Hepatocyte (in vitro differentiated cells): Measurements from ENCODE around the gene RNU4-1. TPM values are rescaled to one million over a fixed set of nuclear protein-coding genes. Genes with fewer than 3 reads are reported as not detected.
"Not testable (repeated sequence)": the region's sequence is repeated elsewhere in the genome, so short reads cannot be mapped to it uniquely, and the experiment has no call there.

ENCODE experiments used
- DNase-seq: peaks from one replicate; pipeline ENCODE4 v3.0.0-alpha.2; 2016; ENCODE audit warnings: low spot score
- H2AFZ ChIP-seq: fragments of 200-600 bp; sonication (generic); 2 replicates; pipeline ENCODE4 v1.6.0; 2016; ENCODE audit warnings: antibody characterized with exemption, mild to moderate bottlenecking
- H3K27ac ChIP-seq: fragments of 200-600 bp; sonication (generic); 2 replicates; pipeline ENCODE4 v1.5.1; 2016; ENCODE audit warnings: mild to moderate bottlenecking
- H3K27me3 ChIP-seq: fragments of 200-600 bp; sonication (generic); 2 replicates; pipeline ENCODE4 v1.6.1; 2016
- H3K36me3 ChIP-seq: fragments of 200-600 bp; sonication (generic); replicated peaks from 2 replicates; pipeline ENCODE4 v1.5.1; 2016; ENCODE audit warnings: low read depth; ENCODE audit not compliant: insufficient read depth
- H3K4me1 ChIP-seq: fragments of 200-600 bp; sonication (generic); 2 replicates; pipeline ENCODE4 v1.5.1; 2016; ENCODE audit warnings: mild to moderate bottlenecking, moderate library complexity; ENCODE audit not compliant: insufficient read depth
- H3K4me2 ChIP-seq: fragments of 200-600 bp; sonication (generic); 2 replicates; pipeline ENCODE4 v1.6.0; 2016
- H3K4me3 ChIP-seq: fragments of 200-600 bp; sonication (generic); 2 replicates; pipeline ENCODE4 v1.5.1; 2016; ENCODE audit warnings: mild to moderate bottlenecking
- H3K79me2 ChIP-seq: fragments of 200-600 bp; sonication (generic); 2 replicates; pipeline ENCODE4 v1.6.0; 2017; ENCODE audit warnings: mild to moderate bottlenecking
- H3K9me2 ChIP-seq: fragments of 200-600 bp; sonication (generic); replicated peaks from 2 replicates; pipeline ENCODE4 v1.6.0; 2017; ENCODE audit warnings: mild to moderate bottlenecking; ENCODE audit not compliant: insufficient read depth
- H3K9me3 ChIP-seq: fragments of 200-600 bp; sonication (generic); 2 replicates; pipeline ENCODE4 v1.5.1; 2016; ENCODE audit warnings: low read depth, mild to moderate bottlenecking
- H4K20me1 ChIP-seq: fragments of 200-600 bp; sonication (generic); 2 replicates; pipeline ENCODE4 v1.6.0; 2016; ENCODE audit warnings: mild to moderate bottlenecking; ENCODE audit not compliant: insufficient read depth, poor library complexity, severe bottlenecking
- CTCF ChIP-seq: fragments of 200-600 bp; sonication (generic); IDR thresholded peaks from 2 replicates; pipeline ENCODE4 v1.5.1; 2016; ENCODE audit warnings: antibody characterized with exemption, mild to moderate bottlenecking; ENCODE audit not compliant: poor library complexity
- EZH2 ChIP-seq: fragments of 200-600 bp; sonication (generic); IDR thresholded peaks from 2 replicates; pipeline ENCODE4 v1.6.1; 2016; ENCODE audit warnings: antibody characterized with exemption, mild to moderate bottlenecking, borderline replicate concordance
- EZH2phosphoT487 ChIP-seq: fragments of 200-600 bp; sonication (generic); IDR thresholded peaks from one replicate; pipeline ENCODE4 v1.6.1; 2018; ENCODE audit warnings: antibody characterized with exemption, mild to moderate bottlenecking, low read depth, moderate library complexity; ENCODE audit not compliant: unreplicated experiment, severe bottlenecking
- WGBS: methylation state at CpG from one replicate; pipeline ENCODE4 v1.1.6; 2016; ENCODE audit warnings: low lambda C conversion rate; ENCODE audit errors: missing lambda C conversion rate; 5-methylcytosine and 5-hydroxymethylcytosine counted together
- polyA plus RNA-seq: library from polyadenylated mRNA; unstranded; fragments of >200 nt; fragmentation: Nextera tagmentation; extraction: Ambion mirVana; gene quantifications from 2 replicates; pipeline ENCODE4 v1.2.1, GENCODE V29; 2016
- total RNA-seq: library from RNA; depleted of rRNA; stranded (reverse); fragments of >200 nt; gene quantifications from 2 replicates; pipeline ENCODE4 v1.2.3, GENCODE V29; 2014

RNU4-1 gene
- total and polyA plus RNA-seq, 2 experiments from 2014 or later: under 0.01 TPM; not detected in 1

GRCh38 chr12:120337730-120338129 is 44.7 kb upstream of the RNU4-1 start:
- 84% methylated on average over 2 of the region's 2 CpGs for WGBS
- DNase-seq: no peak

GRCh38 chr12:120336392-120336791 is 43.4 kb upstream of the RNU4-1 start:
- not testable (repeated sequence) for H3K27me3 ChIP-seq, H3K4me1 ChIP-seq, H3K4me3 ChIP-seq, H3K36me3 ChIP-seq, H3K9me3 ChIP-seq, H2AFZ ChIP-seq, H3K79me2 ChIP-seq, H4K20me1 ChIP-seq, H3K4me2 ChIP-seq, H3K27ac ChIP-seq, DNase-seq, H3K9me2 ChIP-seq
- WGBS: 93% methylated on average over 2 of the region's 2 CpGs

More at GRCh38 chr12:120337730-120338129, 44.7 kb upstream of the RNU4-1 start:
- Histone ChIP-seq H3K27ac (no peak overlapping the region), H4K20me1 (no peaks in the 10 kb centered on the region), H2AFZ (no peak overlapping the region), H3K4me3 (no peak overlapping the region), H3K9me3 (no peaks in the 10 kb centered on the region), H3K4me1 (no peaks in the 10 kb centered on the region), H3K9me2 (no peaks in the 10 kb centered on the region), H3K27me3 (no peaks in the 10 kb centered on the region), H3K36me3 (no peaks in the 10 kb centered on the region), H3K4me2 (no peak overlapping the region), H3K79me2 (no peaks in the 10 kb centered on the region)
- TF ChIP-seq CTCF (no peak), EZH2phosphoT487 (no peak), EZH2 (no peak)

- H3K9me3 ChIP-seq, H3K27ac ChIP-seq, H4K20me1 ChIP-seq, H3K4me3 ChIP-seq, H3K9me2 ChIP-seq, H3K4me1 ChIP-seq, H3K36me3 ChIP-seq, H3K27me3 ChIP-seq, H3K79me2 ChIP-seq, H3K4me2 ChIP-seq, H2AFZ ChIP-seq: not testable (repeated sequence)
- 35% methylated on average over 12 of the region's 12 CpGs for WGBS
- TF ChIP-seq CTCF: peak; percentile 56
- DNase-seq: peak; percentile 70
Measured at GRCh38 chr12:120335447-120335846, 42.4 kb upstream of the RNU4-1 start.

- H3K9me3 ChIP-seq: no peaks in the 10 kb centered on the region
- no peaks in the 10 kb centered on the region for H3K27me3 ChIP-seq
- H3K4me2 ChIP-seq: no peak overlapping the region
- TF ChIP-seq EZH2phosphoT487 (no peak), EZH2 (no peak), CTCF (no peak)
- H3K4me1 ChIP-seq: peaks cover 9% of the 10 kb centered on the region
- no peaks in the 10 kb centered on the region for H4K20me1 ChIP-seq
- no peaks in the 10 kb centered on the region for H3K36me3 ChIP-seq
- no peak for DNase-seq
- no peaks in the 10 kb centered on the region for H3K9me2 ChIP-seq
- H3K79me2 ChIP-seq: no peaks in the 10 kb centered on the region
- no peak overlapping the region for H3K27ac ChIP-seq
- no peak overlapping the region for H2AFZ ChIP-seq
- WGBS: 89% methylated on average over 6 of the region's 7 CpGs
- no peak overlapping the region for H3K4me3 ChIP-seq
Measured at GRCh38 chr12:120332523-120332922, 39.5 kb upstream of the RNU4-1 start.
